Endometrial microvascular endothelial cells (primary cell): ENCODE measurements around the gene MYO5B. TPM values are rescaled to one million over a fixed set of nuclear protein-coding genes. Genes with fewer than 3 reads are reported as not detected.

Experiments used
- in situ Hi-C: cut with HindIII; loops from 2 replicates; pipeline ENCODE4 v1.10.0; 2017; ENCODE audit warnings: low sequenced_read_pairs, low pct_unique_long_range_greater_than_20kb; ENCODE audit errors: inconsistent ontology term
- total RNA-seq: library from RNA; depleted of rRNA; stranded (reverse); fragments of >200 nt; gene quantifications from one replicate; pipeline ENCODE4 v1.2.3, GENCODE V29; 2015; ENCODE audit errors: inconsistent ontology term

The MYO5B gene
- total RNA-seq, 1 donor from 2014 or later, result 1.3 TPM

DNA sequence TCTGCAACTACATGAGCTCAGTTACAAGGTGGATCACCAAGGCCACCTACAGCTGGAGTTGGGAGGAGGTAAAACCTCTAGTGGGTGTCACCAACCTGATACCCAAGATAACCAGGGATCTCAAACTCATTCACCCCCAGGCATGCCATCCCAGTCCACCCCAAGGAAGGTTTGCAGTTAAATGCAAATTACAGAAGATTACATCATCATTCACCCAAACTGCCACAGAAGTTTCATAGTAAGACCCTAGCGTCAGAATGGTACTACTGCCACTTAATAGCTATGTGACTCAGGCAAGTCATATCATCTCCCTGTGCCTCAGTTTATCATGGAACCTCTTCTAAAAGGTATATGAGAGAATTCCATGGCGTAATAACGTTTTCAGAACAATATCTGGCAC, 111.2 kb downstream of the MYO5B start:
- in situ Hi-C loops, result no loop called here

GRCh38 chr18:50080932-50081560, 113.9 kb downstream of the MYO5B start:
- in situ Hi-C loops, result no loop called here

- in situ Hi-C loops, result no loop called here
Observed at GRCh38 chr18:50080316-50080715, 114.6 kb downstream of the MYO5B start.

- in situ Hi-C loops, result no loop called here
Observed at GRCh38 chr18:50079571-50080295, 115.2 kb downstream of the MYO5B start.

GRCh38 chr18:50076277-50076676, 118.7 kb downstream of the MYO5B start:
- in situ Hi-C loops, result no loop called here

GRCh38 chr18:50075772-50076171, 119.2 kb downstream of the MYO5B start:
- in situ Hi-C loops, result no loop called here

DNA sequence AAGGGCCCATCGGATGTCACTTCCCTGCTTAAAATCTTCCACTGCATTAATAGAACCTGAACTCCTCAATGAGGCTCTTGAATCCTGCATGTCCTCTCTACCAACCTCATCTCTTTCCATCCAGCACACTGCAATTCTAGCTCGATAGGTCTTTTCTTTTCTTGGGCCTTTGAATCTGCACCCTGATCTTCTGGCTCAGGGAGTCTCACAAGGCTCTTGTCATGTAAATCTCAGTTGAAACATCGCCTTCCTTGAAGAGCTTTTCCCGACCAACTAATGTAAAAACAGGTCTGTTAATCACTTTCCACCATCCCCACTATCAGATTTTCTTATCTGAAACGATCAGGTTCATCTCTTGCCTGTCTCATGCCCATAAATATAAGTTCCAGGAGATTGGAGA, 120.5 kb downstream of the MYO5B start:
- in situ Hi-C loops, result no loop called here

GRCh38 chr18:50073319-50073718, 121.6 kb downstream of the MYO5B start:
- in situ Hi-C loops, result no loop called here

DNA sequence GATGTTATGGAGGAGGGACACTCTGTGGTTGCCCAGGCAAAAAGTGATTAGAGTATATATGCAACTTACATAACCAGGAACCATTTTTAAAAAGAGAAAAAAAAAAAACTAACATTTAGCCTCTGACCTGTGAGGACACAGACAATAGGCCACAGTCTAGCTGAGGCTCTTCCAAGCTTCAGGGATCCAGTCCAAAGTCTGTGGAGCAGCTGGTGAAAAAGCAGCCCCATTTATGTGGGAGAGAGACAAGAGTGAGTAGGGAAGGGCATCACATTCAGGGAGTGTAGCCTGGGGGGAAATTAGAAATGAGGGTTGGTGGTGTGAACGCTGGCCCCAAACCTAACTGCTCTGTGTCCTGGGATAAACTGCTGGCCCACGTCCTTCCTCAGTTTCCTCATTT, 122.8 kb downstream of the MYO5B start:
- in situ Hi-C loops, result no loop called here

GRCh38 chr18:50071397-50071796, 123.5 kb downstream of the MYO5B start:
- in situ Hi-C loops, result no loop called here

DNA sequence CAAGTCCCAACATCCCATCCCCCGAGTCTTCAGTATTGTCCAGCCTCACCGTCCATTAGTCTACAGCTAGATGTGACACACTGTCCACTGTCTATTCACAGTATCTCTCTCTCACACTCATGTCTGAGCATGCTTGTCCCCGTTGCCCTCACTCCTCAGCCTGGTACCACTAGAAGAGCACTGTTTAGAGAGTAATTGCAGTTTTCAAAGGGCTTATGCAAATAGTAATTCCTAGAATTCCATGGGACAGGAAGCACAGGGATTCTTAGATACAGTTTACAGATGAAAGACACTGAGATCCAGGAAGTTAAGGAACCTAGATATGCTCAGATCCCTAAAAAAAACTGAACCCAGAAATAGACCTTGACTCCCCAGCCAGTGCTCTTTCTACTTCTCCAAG, 125.5 kb downstream of the MYO5B start:
- in situ Hi-C loops, result no loop called here

DNA sequence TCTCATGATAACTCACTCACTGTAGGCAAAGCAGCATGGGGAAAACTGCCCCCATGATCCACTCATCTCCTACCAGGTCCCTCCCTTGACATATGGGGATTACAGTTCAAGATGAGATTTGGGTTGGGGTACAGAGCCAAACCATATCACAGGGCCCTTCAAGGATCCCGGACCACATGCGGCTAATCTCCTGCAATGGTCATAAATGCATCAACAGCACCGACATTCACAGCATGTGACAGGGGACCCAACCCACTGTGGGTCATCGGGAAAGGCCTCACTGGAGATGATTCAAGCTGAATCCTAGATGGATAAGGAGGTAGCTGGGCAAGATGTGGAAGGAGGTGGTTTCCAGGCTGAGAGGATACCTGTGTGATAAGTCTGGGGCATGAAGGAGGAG, 129.4 kb downstream of the MYO5B start:
- in situ Hi-C loops, result no loop called here

GRCh38 chr18:50065039-50065438, 129.9 kb downstream of the MYO5B start:
- in situ Hi-C loops, result no loop called here

DNA sequence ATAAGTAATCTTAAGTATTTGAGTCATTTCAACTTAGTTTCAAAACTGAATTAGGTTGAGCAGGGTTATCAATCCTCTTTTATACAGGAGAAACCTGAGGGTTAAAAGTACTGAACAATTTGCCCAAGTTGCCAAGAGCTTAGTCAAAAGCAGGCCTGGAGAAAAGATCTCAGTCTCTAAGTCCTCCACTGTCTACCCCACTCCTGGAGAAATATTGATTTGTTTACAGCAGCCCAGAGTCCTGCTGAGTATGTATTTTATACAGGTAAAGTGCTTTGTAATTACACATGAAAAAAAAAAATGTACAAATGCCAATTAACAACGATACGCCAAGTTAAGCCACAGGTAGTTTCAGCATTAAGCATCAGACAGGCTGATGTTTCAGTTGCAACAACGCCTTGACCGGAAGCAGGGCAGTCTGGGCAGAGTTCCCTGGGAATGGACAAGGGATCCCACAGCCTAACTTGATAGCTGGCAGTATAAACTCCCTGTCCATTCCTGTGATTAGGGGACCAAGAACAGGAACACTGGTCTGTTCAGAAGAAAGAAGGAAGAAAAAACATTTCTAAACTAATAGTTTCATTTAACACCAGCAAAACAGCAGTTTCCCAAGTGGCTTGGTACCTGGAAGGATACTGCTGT, 132.9 kb downstream of the MYO5B start:
- in situ Hi-C loops, result no loop called here

DNA sequence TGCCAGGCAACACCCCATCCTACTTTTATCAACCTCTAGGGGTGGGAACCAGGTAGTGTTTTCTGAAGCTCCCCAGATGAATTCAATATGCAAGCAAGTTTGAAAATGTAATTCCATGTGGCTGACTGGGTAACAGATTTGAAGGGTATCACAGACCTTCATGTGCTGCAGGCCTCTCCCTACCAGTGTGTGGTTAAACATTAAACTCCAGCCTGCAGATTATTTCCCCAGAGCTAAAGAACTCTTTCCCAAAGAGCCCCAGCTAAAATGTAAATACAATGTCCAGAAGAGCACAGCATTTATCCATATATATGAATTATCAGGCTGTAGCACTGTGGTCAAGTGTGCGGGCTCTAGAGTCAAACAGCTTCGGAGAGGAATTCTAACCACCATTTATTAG, 134.1 kb downstream of the MYO5B start:
- in situ Hi-C loops, result no loop called here

DNA sequence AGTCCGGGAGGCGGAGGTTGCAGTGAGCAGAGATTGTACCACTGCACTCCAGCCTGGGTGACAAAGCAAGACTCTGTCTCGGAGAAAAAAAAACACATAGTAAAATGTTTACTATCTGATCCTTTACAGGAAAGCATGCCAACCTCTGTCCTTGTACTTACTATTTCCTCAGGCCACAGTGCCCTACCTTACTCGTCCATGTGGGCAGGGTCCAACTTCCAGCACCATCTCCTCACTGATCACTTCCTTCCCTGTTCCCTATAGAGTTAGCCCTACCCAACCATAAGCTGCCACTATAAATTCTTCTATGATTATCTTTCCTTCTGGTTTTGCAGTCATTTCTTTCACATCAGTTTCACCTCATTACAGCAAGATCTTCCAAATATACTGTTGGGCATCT, 136.2 kb downstream of the MYO5B start:
- in situ Hi-C loops, result no loop called here

DNA sequence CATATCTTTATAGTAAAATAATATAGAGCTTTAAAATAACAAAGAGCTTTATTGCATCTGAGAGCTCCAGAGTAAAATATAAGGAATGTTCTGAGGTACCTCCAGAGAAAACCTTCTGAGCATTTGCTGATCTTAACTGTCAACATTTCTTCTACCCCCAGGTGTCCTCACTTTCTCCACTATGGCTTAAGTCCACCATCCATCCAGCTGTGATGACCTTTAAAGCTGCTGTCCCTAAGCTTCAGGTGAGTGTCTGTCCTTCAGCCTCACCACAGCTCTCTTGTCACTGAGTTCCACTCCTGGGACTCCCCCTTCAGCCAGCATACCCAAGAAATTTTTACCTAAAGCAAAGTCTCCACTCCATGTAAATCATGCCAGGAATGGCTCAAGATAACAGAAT, 137.9 kb downstream of the MYO5B start:
- in situ Hi-C loops, result no loop called here

DNA sequence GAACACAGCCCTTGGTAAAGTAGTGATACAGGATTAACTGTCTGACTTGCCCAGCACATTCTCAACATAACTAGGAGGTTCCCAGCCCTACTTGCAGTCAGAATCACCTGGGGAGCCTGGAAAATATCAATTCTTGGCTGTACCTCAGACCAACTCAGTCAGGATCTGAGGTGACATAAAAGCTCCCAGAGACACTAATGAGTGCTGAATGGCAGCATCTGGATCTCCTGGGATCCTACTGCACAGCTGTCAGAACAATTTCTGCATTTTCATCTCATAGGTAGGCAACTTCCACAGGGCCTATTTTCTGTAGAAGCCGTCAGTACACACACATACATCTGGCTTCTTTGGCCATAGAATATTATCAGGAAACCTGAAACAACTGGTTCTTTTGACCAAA, 138.8 kb downstream of the MYO5B start:
- in situ Hi-C loops, result no loop called here

GRCh38 chr18:50055488-50055887, 139.5 kb downstream of the MYO5B start:
- in situ Hi-C loops, result no loop called here

GRCh38 chr18:50053111-50053510, 141.8 kb downstream of the MYO5B start:
- in situ Hi-C loops, result no loop called here
